Omental fat pad (tissue), 4 donors: ENCODE results near the gene AGBL4. TPM values are rescaled to one million over a fixed set of nuclear protein-coding genes. Genes with fewer than 3 reads are reported as not detected.

Experiments
- ATAC-seq: fragments of 150-250 bp; one replicate; pipeline ENCODE4 v1.9.1; 2016; ENCODE audit warnings: mild to moderate bottlenecking, moderate library complexity; ENCODE audit not compliant: low FRiP score
- DNase-seq: peaks from one replicate; pipeline ENCODE4 v3.0.0-alpha.2; 2019; ENCODE audit warnings: low spot score
- CTCF ChIP-seq, 3 donors: fragments of 450-650 bp; IDR thresholded peaks; one replicate each; pipeline ENCODE4 v1.5.1; 2016 to 2017; ENCODE audit warnings: antibody characterized with exemption in 3 of 3, mild to moderate bottlenecking in 3 of 3, moderate library complexity in 2 of 3
- total RNA-seq, 4 donors: library from RNA; depleted of rRNA; stranded (reverse); fragments of >200 nt; gene quantifications; one replicate each; pipeline ENCODE4 v1.1.0, GENCODE V29; 2016

AGBL4 gene
- total RNA-seq, 4 donors from 2014 or later, result 0.31 to 1.1 (median 0.50) TPM

DNA sequence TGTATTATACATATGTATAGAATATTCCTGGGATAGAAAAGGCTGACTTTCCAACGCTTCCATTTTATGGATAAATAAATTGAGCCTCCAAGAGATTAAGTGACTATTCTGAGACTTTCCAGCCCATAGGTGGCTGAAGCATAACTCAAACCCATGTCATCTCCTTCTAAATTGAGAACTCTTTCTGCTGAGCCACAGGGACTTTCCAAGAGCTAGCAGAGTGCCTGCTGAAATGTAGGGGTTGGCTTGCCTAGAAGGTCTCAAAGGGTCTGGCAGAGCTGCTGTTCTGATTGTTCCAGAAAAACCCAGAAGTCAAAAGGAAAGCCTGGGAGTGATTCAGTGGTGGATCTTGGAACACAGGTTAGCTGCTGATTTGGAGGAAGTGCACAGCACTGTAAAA is 1100.6 kb downstream of the AGBL4 start:
- no peak for ATAC-seq
- TF ChIP-seq CTCF (IDR thresholded peaks at IDR 0.05), result no peak
- DNase-seq, result no peak

DNA sequence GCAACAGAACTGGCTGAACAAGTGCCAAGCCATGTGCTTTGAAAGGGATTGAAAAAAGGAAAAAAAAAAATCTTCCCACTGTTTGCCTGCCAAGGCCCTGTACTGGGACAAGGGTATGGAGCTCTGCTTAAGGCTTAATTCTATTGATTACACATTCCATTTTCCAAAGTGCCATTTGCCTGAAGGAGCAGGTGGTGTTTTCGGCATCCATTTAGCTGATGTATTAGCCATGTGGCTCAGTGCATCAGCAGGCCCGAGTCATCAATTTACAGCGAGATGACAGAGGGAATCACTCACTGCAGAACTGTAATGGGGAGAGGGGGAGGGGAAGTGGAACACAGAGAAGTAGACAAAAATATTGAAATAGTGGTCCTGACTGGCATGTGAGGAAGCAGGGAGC is 1102.9 kb downstream of the AGBL4 start:
- no peak for DNase-seq
- TF ChIP-seq CTCF (IDR thresholded peaks at IDR 0.05), result no peak
- no peak for ATAC-seq

- no peak for DNase-seq
- ATAC-seq, result no peak
- no peak for TF ChIP-seq CTCF (IDR thresholded peaks at IDR 0.05)
Measured at GRCh38 chr1:48917901-48918603, 1105.7 kb downstream of the AGBL4 start.

DNA sequence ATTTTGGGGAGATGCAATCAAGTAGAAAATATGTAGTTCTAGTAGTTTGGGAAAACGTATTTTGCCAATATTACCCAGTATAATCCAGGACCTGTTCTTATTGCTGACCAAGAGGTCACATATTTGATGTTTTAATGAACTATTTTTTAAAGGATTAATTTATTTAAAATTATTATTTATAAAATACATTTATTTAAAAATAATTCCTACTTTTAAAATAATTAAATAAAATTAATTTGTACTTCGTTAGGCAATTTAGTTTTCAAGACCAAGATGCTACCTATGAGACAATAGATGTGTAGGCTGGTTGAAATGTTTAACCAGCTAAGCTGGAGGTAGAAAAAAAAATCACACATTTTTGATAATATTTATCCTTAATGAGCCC is 1106.7 kb downstream of the AGBL4 start:
- TF ChIP-seq CTCF (IDR thresholded peaks at IDR 0.05), result no peak
- DNase-seq (no peak), ATAC-seq (no peak)

DNA sequence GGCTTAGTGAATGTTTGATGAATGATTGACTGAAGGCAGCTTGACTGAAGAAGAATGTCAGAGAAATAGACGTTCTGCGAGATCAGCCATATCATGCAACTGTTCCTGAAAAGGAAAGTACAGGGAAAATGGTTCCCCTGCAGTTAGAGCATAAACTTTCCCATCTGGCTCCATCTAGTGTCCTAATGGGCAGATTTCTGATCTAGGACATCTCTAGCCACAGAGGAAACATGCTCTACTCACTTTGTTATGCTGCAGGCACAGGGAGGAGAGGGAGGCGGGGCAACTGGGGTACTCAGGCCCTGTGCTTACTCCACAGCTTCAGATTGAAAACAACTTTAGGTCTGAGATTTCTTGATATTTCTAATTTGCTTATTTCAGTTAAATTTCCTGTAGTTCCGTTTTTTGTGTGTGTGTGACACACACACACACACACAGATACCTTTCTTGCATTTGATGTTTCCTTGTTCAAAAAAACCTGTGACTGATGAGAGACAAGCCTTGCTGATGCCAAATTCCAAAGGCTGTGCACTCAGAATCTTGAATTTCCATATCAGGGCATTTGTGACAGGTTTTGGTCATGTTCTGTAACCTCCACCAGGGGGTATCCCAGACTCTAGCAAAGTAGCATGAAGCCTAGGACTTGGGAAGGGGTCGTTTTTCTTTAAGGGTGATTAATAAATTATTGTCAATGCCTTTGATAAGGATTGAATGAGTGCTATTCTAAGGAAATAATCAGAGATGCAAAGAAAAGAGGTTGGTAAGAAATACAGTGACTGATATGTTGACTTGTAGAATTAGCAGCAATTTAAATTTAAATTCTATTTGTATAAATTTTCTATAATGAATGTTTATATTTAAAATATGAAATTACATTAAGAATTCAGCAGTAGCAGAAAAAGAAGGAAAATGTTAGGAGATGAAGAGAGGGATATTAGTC is 1107.4 kb downstream of the AGBL4 start:
- DNase-seq, result no peak
- no peak for ATAC-seq
- TF ChIP-seq CTCF (IDR thresholded peaks at IDR 0.05), result no peak

DNA sequence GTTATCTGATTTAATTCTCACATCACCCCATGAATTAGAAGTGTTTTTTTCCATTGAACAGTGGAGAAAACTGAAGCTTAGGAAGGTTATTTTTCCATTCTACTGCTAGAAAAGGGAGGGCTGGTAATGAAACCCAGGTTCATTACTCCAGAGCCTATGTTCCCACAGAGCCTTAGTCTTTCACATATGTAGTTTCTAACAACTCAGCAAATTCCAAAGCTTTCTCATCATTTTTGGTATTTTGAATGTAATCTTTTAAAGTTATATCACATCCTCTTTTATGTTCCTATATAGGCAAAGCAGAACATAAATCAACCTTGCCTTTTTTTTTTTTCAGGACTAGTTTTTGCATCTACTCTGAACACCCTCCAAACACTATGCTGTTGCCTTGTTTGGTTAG is 1115.1 kb downstream of the AGBL4 start:
- ATAC-seq (no peak), DNase-seq (no peak)
- TF ChIP-seq CTCF (IDR thresholded peaks at IDR 0.05), result no peak
